ENCODE results near the gene CCDC86. TPM values are rescaled to one million over a fixed set of nuclear protein-coding genes. Genes with fewer than 3 reads are reported as not detected.

The CCDC86 gene
- polyA plus RNA-seq, 2 of the 4 experiments (the other 2 are of a cell fraction): 42.8 to 71.1 TPM

DNA sequence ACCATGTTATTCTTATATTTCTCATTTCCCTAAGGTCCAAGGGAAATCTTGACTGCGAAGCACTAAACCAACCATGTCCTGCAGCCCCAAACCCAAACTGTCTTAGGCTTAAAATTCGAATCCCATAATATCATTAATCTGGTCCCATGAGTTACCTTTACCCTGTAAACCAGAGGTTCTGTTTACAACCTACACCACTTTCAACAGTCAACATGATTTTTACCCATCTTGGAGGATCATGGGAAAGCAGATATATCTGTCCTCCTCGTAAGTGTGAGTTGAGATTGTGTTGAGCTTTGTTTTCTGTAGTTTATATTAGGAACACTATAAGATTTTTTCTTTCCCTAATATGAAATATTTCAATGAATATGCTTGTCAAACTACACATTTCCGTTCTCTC is 58.1 kb downstream of the CCDC86 start:
- ChIA-PET POLR2A (no interaction called here), CTCF (interaction anchor here (0.6 to 12.7 kb wide), 33 partner anchors 9 to 483 kb away, joined by 3 to 153 read pairs (median 6); partner anchors contain the start of genes CCDC86, PTGDR2, TMEM109 and ZP1)
- 51% methylated on average over 4 of the region's 4 CpGs for WGBS (ENCODE audit: missing lambda C conversion rate)
- no peak for FAIRE-seq
- Histone ChIP-seq H3K9me3 (no peaks in the 10 kb centered on the region), H3K27ac (no peak overlapping the region), H3K4me3 (no peak overlapping the region), H3K4me1 (peaks cover 13% of the 10 kb centered on the region), H3K4me2 (no peak overlapping the region)
- no peak for DNase-seq (ENCODE audit: low read depth in 1 of 2, low spot score in 1 of 2)
- no peak for TF ChIP-seq CBX2 (IDR thresholded peaks at IDR 0.05; ENCODE audit: borderline replicate concordance, low read depth)
- TF ChIP-seq JUNB (IDR thresholded peaks at IDR 0.05): no peak
- TF ChIP-seq, protein P1, sequence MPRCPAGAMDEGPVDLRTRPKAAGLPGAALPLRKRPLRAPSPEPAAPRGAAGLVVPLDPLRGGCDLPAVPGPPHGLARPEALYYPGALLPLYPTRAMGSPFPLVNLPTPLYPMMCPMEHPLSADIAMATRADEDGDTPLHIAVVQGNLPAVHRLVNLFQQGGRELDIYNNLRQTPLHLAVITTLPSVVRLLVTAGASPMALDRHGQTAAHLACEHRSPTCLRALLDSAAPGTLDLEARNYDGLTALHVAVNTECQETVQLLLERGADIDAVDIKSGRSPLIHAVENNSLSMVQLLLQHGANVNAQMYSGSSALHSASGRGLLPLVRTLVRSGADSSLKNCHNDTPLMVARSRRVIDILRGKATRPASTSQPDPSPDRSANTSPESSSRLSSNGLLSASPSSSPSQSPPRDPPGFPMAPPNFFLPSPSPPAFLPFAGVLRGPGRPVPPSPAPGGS (IDR thresholded peaks at IDR 0.05): no peak
- TF ChIP-seq RARB (CRISPR knock-in tag; IDR thresholded peaks at IDR 0.05): no peak
- no peak for TF ChIP-seq KDM1A (IDR thresholded peaks at IDR 0.05; ENCODE audit: low read depth)
- TF ChIP-seq CBX8 (IDR thresholded peaks at IDR 0.05): no peak
- TF ChIP-seq, protein P2, sequence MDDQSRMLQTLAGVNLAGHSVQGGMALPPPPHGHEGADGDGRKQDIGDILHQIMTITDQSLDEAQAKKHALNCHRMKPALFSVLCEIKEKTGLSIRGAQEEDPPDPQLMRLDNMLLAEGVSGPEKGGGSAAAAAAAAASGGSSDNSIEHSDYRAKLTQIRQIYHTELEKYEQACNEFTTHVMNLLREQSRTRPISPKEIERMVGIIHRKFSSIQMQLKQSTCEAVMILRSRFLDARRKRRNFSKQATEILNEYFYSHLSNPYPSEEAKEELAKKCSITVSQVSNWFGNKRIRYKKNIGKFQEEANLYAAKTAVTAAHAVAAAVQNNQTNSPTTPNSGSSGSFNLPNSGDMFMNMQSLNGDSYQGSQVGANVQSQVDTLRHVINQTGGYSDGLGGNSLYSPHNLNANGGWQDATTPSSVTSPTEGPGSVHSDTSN (IDR thresholded peaks at IDR 0.05): no peak
- no peak for TF ChIP-seq HEYL (CRISPR knock-in tag; IDR thresholded peaks at IDR 0.05)
- no peak for TF ChIP-seq ZNF302 (CRISPR knock-in tag; IDR thresholded peaks at IDR 0.05)
- no peak for ATAC-seq

Other genes starting within 250 kb of the CCDC86 start
- gene MS4A8, start 142.5 kb upstream of the CCDC86 start, polyA plus RNA-seq (2011; rRNA removed): 0.11 TPM in 1 of 2 replicates, not detected in the other
- gene MS4A8, start 142.5 kb upstream of the CCDC86 start, polyA plus RNA-seq (2017; fragmentation: RNase III; extraction: RNeasy Plus Mini Kit Qiagen cat#74134 plus additional on column Dnase treatment): not detected in 3 replicates
- gene MS4A18, start 117.4 kb upstream of the CCDC86 start, polyA plus RNA-seq (2011; rRNA removed): not detected in 2 replicates
- gene MS4A18, start 117.4 kb upstream of the CCDC86 start, polyA plus RNA-seq (2017; fragmentation: RNase III; extraction: RNeasy Plus Mini Kit Qiagen cat#74134 plus additional on column Dnase treatment): not detected in 3 replicates
- not detected in 2 replicates for gene MS4A15, start 85.2 kb upstream of the CCDC86 start, polyA plus RNA-seq (2011; rRNA removed)
- not detected in 3 replicates for gene MS4A15, start 85.2 kb upstream of the CCDC86 start, polyA plus RNA-seq (2017; fragmentation: RNase III; extraction: RNeasy Plus Mini Kit Qiagen cat#74134 plus additional on column Dnase treatment)
- not detected in 2 replicates for gene MS4A10, start 56.8 kb upstream of the CCDC86 start, polyA plus RNA-seq (2011; rRNA removed)
- gene MS4A10, start 56.8 kb upstream of the CCDC86 start, polyA plus RNA-seq (2017; fragmentation: RNase III; extraction: RNeasy Plus Mini Kit Qiagen cat#74134 plus additional on column Dnase treatment): not detected in 3 replicates
- 0.05 and 0.09 TPM in 2 replicates for gene PTGDR2, start 13.8 kb downstream of the CCDC86 start, polyA plus RNA-seq (2011; rRNA removed)
- gene PTGDR2, start 13.8 kb downstream of the CCDC86 start, polyA plus RNA-seq (2017; fragmentation: RNase III; extraction: RNeasy Plus Mini Kit Qiagen cat#74134 plus additional on column Dnase treatment): 0.07 to 0.19 TPM (median 0.16 TPM) in 3 replicates
- 0.06 and 0.26 TPM in 2 replicates for gene ZP1, start 25.4 kb downstream of the CCDC86 start, polyA plus RNA-seq (2011; rRNA removed)
- 0.30 to 0.32 TPM (median 0.30 TPM) in 3 replicates for gene ZP1, start 25.4 kb downstream of the CCDC86 start, polyA plus RNA-seq (2017; fragmentation: RNase III; extraction: RNeasy Plus Mini Kit Qiagen cat#74134 plus additional on column Dnase treatment)
- 41.1 and 51.7 TPM in 2 replicates for gene PRPF19, start 64.5 kb downstream of the CCDC86 start, polyA plus RNA-seq (2011; rRNA removed)
- gene PRPF19, start 64.5 kb downstream of the CCDC86 start, polyA plus RNA-seq (2017; fragmentation: RNase III; extraction: RNeasy Plus Mini Kit Qiagen cat#74134 plus additional on column Dnase treatment): 175 to 184 TPM (median 177 TPM) in 3 replicates
- gene TMEM109, start 72.0 kb downstream of the CCDC86 start, polyA plus RNA-seq (2011; rRNA removed): 40.9 and 58.0 TPM in 2 replicates
- gene TMEM109, start 72.0 kb downstream of the CCDC86 start, polyA plus RNA-seq (2017; fragmentation: RNase III; extraction: RNeasy Plus Mini Kit Qiagen cat#74134 plus additional on column Dnase treatment): 88.4 to 93.4 TPM (median 93.0 TPM) in 3 replicates
- gene TMEM132A, start 82.3 kb downstream of the CCDC86 start, polyA plus RNA-seq (2011; rRNA removed): 18.1 and 19.5 TPM in 2 replicates
- gene TMEM132A, start 82.3 kb downstream of the CCDC86 start, polyA plus RNA-seq (2017; fragmentation: RNase III; extraction: RNeasy Plus Mini Kit Qiagen cat#74134 plus additional on column Dnase treatment): 87.2 to 91.8 TPM (median 88.0 TPM) in 3 replicates
- gene SLC15A3, start 110.1 kb downstream of the CCDC86 start, polyA plus RNA-seq (2011; rRNA removed): not detected in 2 replicates
- gene SLC15A3, start 110.1 kb downstream of the CCDC86 start, polyA plus RNA-seq (2017; fragmentation: RNase III; extraction: RNeasy Plus Mini Kit Qiagen cat#74134 plus additional on column Dnase treatment): not detected in 3 replicates
- 0.06 TPM in 1 of 2 replicates, not detected in the other for gene CD6, start 129.6 kb downstream of the CCDC86 start, polyA plus RNA-seq (2011; rRNA removed)
- gene CD6, start 129.6 kb downstream of the CCDC86 start, polyA plus RNA-seq (2017; fragmentation: RNase III; extraction: RNeasy Plus Mini Kit Qiagen cat#74134 plus additional on column Dnase treatment): 0.06 to 0.07 TPM in 2 of 3 replicates, not detected in the other